Measurements from ENCODE around the gene ARPP21.

The ARPP21 gene

DNA sequence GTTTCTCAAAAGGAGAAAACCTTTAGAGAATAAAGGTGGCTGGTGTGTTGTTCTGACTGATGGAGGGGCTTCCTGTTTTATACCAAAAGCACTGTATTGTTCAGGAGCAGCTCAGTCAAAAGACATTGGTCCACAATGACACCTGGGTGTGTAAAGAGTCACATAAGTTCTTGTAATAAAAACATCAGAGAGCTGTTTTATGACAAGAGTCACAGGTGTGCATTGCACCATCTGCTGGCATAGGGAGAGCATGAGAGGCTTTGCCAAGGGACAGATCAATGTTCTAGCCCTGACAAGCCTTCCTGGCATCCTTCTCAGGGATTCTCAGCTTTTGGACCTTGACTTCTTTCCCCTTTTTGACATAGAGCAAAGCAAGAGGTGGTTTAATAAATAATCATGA lies 20.4 kb downstream of the ARPP21 start:
- TF ChIP-seq ZNF701 (tag by site-specific recombination; IDR thresholded peaks at IDR 0.05) (no peak), ZNF248 (tag by site-specific recombination; IDR thresholded peaks at IDR 0.05) (no peak)
- ChIA-PET POLR2A (no interaction called here), CTCF (no interaction called here)
- H3K9me3 ChIP-seq (ENCODE audit: control insufficient read depth, insufficient read depth, low read depth, low read length): no peaks in the 10 kb centered on the region
- H3K4me1 ChIP-seq (ENCODE audit: control insufficient read depth, insufficient read depth, low read length): no peaks in the 10 kb centered on the region
- H3K36me3 ChIP-seq (ENCODE audit: control insufficient read depth in 2 of 2, insufficient read depth in 1 of 2, low read length in 2 of 2): no peaks in the 10 kb centered on the region
- H3K27ac ChIP-seq (ENCODE audit: extremely low read depth, low read depth, low read length): no peak overlapping the region
- no peak overlapping the region for H3K4me3 ChIP-seq (ENCODE audit: low read depth, low read length)

DNA sequence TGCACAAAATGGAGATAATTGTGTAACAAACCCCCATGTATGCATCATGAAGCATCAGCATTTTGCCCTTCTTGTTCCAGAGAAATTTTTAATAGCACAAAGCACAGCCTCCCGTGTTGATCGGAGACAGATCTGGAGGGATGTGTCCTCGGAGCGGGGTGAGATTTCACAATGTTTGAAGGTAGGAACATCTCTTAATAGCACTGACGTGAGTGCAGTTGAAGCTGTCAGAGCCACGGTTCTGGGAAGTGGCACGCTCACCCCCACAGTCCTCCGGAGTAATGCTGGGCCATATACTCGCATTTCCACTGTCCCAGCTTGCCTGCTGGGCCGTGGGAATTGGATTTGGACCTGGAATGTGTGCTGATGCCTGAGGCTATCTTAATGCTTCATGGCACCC lies 24.1 kb downstream of the ARPP21 start:
- TF ChIP-seq ZNF585B (tag by site-specific recombination; IDR thresholded peaks at IDR 0.05): no peak
- TF ChIP-seq ZNF624 (tag by site-specific recombination; IDR thresholded peaks at IDR 0.05): no peak
- TF ChIP-seq ZNF707 (tag by site-specific recombination; IDR thresholded peaks at IDR 0.05): no peak
- no peak for TF ChIP-seq ZXDB (tag by site-specific recombination; IDR thresholded peaks at IDR 0.05)
- no peak for TF ChIP-seq BCL11A (tag by site-specific recombination; IDR thresholded peaks at IDR 0.05; ENCODE audit: low read depth)
- no peak for TF ChIP-seq WT1 (tag by site-specific recombination; IDR thresholded peaks at IDR 0.05)
- no peak for TF ChIP-seq SP7 (tag by site-specific recombination; IDR thresholded peaks at IDR 0.05)
- TF ChIP-seq ZFP41 (tag by site-specific recombination; IDR thresholded peaks at IDR 0.05; ENCODE audit: borderline replicate concordance): no peak
- TF ChIP-seq ZNF2 (tag by site-specific recombination; IDR thresholded peaks at IDR 0.05): no peak
- TF ChIP-seq ZEB2 (tag by site-specific recombination; IDR thresholded peaks at IDR 0.05): no peak
- TF ChIP-seq ZNF302 (tag by site-specific recombination; IDR thresholded peaks at IDR 0.05; ENCODE audit: low read depth): no peak
- no peaks in the 10 kb centered on the region for H3K9me3 ChIP-seq (ENCODE audit: control insufficient read depth, insufficient read depth, low read depth, low read length)
- CTCF ChIA-PET: no interaction called here
- POLR2A ChIA-PET: no interaction called here
- H3K36me3 ChIP-seq (ENCODE audit: control insufficient read depth in 2 of 2, insufficient read depth in 1 of 2, low read length in 2 of 2): no peaks in the 10 kb centered on the region
- H3K4me1 ChIP-seq (ENCODE audit: control insufficient read depth, insufficient read depth, low read length): no peaks in the 10 kb centered on the region
- no peak overlapping the region for H3K4me3 ChIP-seq (ENCODE audit: low read depth, low read length)
- no peak overlapping the region for H3K27ac ChIP-seq (ENCODE audit: extremely low read depth, low read depth, low read length)

DNA sequence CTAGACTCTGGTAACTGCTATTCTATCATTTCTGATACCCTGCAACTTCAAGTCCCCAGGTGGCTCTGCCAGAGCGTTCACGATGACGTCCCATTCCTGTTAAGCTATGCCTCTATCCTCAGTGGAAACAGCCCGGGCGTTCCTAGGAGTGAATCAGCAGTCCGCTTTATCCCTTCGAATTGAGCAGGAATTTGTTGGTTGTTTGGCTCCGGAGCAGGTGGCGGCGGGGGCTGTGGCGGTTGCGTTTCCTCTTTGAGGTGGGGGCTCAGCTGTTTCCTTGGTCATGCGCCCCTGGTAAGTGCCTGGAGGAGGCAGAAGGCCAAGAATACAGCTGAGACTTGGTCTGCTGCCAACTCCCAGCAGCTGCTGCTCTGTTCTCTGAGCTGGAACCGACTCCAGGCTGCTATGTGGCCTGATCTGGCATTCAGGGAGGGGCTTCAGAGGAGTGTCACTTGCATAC lies 25.2 kb downstream of the ARPP21 start:
- Histone ChIP-seq H3K4me1 (ENCODE audit: control insufficient read depth, insufficient read depth, low read length) (no peaks in the 10 kb centered on the region), H3K4me3 (ENCODE audit: low read depth, low read length) (no peak overlapping the region), H3K36me3 (ENCODE audit: control insufficient read depth in 2 of 2, insufficient read depth in 1 of 2, low read length in 2 of 2) (no peaks in the 10 kb centered on the region), H3K27ac (ENCODE audit: extremely low read depth, low read depth, low read length) (no peak overlapping the region), H3K9me3 (ENCODE audit: control insufficient read depth, insufficient read depth, low read depth, low read length) (no peaks in the 10 kb centered on the region)
- TF ChIP-seq, protein P1, sequence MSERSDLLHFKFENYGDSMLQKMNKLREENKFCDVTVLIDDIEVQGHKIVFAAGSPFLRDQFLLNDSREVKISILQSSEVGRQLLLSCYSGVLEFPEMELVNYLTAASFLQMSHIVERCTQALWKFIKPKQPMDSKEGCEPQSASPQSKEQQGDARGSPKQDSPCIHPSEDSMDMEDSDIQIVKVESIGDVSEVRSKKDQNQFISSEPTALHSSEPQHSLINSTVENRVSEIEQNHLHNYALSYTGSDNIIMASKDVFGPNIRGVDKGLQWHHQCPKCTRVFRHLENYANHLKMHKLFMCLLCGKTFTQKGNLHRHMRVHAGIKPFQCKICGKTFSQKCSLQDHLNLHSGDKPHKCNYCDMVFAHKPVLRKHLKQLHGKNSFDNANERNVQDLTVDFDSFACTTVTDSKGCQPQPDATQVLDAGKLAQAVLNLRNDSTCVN (tag by site-specific recombination; optimal IDR thresholded peaks at IDR 0.05): no peak
- TF ChIP-seq ZNF292 (tag by site-specific recombination; IDR thresholded peaks at IDR 0.05; ENCODE audit: borderline replicate concordance, low read depth): no peak
- TF ChIP-seq, protein P2, sequence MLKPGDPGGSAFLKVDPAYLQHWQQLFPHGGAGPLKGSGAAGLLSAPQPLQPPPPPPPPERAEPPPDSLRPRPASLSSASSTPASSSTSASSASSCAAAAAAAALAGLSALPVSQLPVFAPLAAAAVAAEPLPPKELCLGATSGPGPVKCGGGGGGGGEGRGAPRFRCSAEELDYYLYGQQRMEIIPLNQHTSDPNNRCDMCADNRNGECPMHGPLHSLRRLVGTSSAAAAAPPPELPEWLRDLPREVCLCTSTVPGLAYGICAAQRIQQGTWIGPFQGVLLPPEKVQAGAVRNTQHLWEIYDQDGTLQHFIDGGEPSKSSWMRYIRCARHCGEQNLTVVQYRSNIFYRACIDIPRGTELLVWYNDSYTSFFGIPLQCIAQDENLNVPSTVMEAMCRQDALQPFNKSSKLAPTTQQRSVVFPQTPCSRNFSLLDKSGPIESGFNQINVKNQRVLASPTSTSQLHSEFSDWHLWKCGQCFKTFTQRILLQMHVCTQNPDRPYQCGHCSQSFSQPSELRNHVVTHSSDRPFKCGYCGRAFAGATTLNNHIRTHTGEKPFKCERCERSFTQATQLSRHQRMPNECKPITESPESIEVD (tag by site-specific recombination; IDR thresholded peaks at IDR 0.05): no peak
- TF ChIP-seq SP2 (tag by site-specific recombination; IDR thresholded peaks at IDR 0.05): no peak
- TF ChIP-seq YY1 (tag by site-specific recombination; IDR thresholded peaks at IDR 0.05): no peak
- no peak for TF ChIP-seq ZIC2 (tag by site-specific recombination; IDR thresholded peaks at IDR 0.05)
- TF ChIP-seq, protein P3, sequence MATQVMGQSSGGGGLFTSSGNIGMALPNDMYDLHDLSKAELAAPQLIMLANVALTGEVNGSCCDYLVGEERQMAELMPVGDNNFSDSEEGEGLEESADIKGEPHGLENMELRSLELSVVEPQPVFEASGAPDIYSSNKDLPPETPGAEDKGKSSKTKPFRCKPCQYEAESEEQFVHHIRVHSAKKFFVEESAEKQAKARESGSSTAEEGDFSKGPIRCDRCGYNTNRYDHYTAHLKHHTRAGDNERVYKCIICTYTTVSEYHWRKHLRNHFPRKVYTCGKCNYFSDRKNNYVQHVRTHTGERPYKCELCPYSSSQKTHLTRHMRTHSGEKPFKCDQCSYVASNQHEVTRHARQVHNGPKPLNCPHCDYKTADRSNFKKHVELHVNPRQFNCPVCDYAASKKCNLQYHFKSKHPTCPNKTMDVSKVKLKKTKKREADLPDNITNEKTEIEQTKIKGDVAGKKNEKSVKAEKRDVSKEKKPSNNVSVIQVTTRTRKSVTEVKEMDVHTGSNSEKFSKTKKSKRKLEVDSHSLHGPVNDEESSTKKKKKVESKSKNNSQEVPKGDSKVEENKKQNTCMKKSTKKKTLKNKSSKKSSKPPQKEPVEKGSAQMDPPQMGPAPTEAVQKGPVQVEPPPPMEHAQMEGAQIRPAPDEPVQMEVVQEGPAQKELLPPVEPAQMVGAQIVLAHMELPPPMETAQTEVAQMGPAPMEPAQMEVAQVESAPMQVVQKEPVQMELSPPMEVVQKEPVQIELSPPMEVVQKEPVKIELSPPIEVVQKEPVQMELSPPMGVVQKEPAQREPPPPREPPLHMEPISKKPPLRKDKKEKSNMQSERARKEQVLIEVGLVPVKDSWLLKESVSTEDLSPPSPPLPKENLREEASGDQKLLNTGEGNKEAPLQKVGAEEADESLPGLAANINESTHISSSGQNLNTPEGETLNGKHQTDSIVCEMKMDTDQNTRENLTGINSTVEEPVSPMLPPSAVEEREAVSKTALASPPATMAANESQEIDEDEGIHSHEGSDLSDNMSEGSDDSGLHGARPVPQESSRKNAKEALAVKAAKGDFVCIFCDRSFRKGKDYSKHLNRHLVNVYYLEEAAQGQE (tag by site-specific recombination; IDR thresholded peaks at IDR 0.05): no peak
- no peak for TF ChIP-seq ZSCAN30 (tag by site-specific recombination; IDR thresholded peaks at IDR 0.05)
- POLR2A ChIA-PET: no interaction called here
- CTCF ChIA-PET: interaction anchor here (0.6 kb wide), 1 partner anchor 280 kb away, joined by 3 read pairs; no protein-coding TSS in a partner anchor
